ACC112 (cell line): ENCODE data around the gene C5orf15.

ENCODE experiments used
- H2AFZ ChIP-seq: fragments of 200-600 bp; sonication (generic); one replicate; pipeline ENCODE4 v1.6.0; 2017; ENCODE audit warnings: antibody characterized with exemption, low read length; ENCODE audit not compliant: unreplicated experiment
- H3K27ac ChIP-seq: fragments of 200-600 bp; sonication (generic); 2 replicates; pipeline ENCODE4 v1.5.1; 2014; ENCODE audit warnings: low read depth, mild to moderate bottlenecking, antibody characterized with exemption, low read length, moderate library complexity
- H3K27me3 ChIP-seq: fragments of 200-600 bp; sonication (generic); 2 replicates; pipeline ENCODE4 v1.6.1; 2014; ENCODE audit warnings: mild to moderate bottlenecking, antibody characterized with exemption, low read length, moderate library complexity, mixed read lengths; ENCODE audit not compliant: insufficient read depth
- H3K36me3 ChIP-seq: fragments of 200-600 bp; sonication (generic); 2 replicates; pipeline ENCODE4 v1.6.1; 2016; ENCODE audit warnings: mild to moderate bottlenecking, antibody characterized with exemption, low read length, moderate library complexity, mixed read lengths; ENCODE audit not compliant: insufficient read depth
- H3K4me1 ChIP-seq: fragments of 200-600 bp; sonication (generic); one replicate; pipeline ENCODE4 v1.6.1; 2016; ENCODE audit warnings: low read length, mixed read lengths; ENCODE audit not compliant: insufficient read depth, unreplicated experiment, control insufficient read depth
- H3K4me3 ChIP-seq: fragments of 200-600 bp; sonication (generic); 2 replicates; pipeline ENCODE4 v1.5.1; 2014; ENCODE audit warnings: mild to moderate bottlenecking, low read depth, low read length
- H3K79me2 ChIP-seq: fragments of 200-600 bp; sonication (generic); one replicate; pipeline ENCODE4 v1.6.0; 2016; ENCODE audit warnings: low read length; ENCODE audit not compliant: control insufficient read depth, unreplicated experiment, insufficient read depth

Gene C5orf15

DNA sequence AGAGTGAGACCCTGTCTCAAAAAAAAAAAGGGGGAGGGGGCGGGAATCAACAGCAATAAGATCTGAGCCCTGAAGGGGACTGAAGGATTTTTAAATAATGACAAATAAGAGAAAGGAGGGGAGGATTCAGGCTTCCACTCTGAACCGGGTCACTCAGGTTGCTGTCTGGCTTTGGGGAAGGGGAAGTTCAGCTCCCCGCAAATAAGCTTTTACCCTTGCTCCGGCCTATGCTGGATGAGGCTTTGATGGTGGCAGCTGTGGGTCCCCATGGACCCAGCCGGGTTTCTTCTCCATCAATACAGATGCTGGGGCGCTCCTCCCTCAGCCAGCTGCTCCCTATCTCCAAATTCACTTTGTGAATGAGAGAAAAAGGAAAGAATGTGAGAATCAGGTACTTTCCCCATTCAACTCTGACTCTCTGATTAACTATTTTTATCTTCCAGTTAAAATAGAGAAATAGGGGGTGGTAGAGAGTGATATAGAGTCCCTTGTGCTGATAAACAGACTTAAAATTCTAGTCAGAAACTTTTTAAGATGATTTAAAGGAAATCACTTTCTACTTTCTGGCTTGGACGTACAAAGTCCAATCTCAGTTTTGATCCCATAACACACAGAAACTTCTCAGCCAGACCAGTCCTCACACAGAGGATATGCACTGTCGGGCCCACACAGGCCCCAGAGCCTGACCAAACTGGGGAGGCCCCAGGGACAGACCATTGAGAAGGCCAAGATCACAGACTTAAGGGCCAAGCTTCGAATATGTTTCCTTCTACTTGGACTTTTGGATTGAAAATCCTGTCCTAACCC lies 39.6 kb downstream of the C5orf15 start:
- Histone ChIP-seq H3K27me3 (peaks cover 8% of the 10 kb centered on the region), H3K27ac (no peak overlapping the region), H3K4me1 (peaks cover 13% of the 10 kb centered on the region), H2AFZ (no peak overlapping the region), H3K79me2 (no peaks in the 10 kb centered on the region), H3K4me3 (no peak overlapping the region), H3K36me3 (no peaks in the 10 kb centered on the region)

DNA sequence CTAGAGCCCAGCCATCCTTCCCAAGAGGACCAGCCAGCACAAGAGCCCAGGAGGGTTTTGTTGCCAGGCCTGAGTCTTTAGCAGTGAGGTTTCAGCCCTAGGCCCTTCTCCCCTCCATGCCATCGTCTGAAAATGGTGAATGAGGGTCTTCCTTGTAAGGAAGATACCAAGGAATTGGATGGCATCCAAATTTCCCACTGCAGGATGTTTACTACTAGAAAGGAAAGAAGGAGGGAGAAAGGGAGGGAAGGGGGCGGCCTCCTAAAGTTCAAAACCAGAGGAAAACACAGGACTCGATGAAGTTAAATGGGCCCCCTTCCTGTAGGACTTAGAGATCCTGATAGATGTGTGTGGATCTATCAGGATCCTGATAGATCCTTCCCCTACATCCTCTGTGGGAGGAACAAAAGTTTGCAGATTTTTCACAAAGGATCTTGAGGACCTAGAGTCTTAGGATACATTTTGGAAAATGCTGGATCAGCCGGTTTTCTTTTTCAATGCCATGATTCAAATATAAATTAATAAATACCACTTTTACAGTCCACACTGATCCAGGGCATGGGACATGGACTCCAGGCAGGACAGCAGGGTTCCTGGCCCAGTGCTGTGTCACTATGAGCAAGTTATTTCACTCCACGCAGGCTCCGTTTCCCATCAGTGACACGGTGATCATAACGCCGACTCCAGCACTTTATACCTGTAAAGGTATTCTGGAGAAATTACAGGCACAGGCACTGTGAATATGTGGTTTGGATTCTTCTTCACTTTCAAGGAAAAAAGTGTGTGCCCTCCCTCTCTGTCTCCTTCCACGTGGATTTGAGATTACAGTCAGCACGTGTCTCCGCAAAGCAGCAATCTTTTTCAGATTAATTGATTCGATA lies 40.9 kb downstream of the C5orf15 start:
- H3K27ac ChIP-seq, result no peak overlapping the region
- peaks cover 9% of the 10 kb centered on the region for H3K27me3 ChIP-seq
- H2AFZ ChIP-seq, result no peak overlapping the region
- H3K36me3 ChIP-seq, result no peaks in the 10 kb centered on the region
- no peaks in the 10 kb centered on the region for H3K79me2 ChIP-seq
- no peak overlapping the region for H3K4me3 ChIP-seq
- peaks cover 13% of the 10 kb centered on the region for H3K4me1 ChIP-seq

DNA sequence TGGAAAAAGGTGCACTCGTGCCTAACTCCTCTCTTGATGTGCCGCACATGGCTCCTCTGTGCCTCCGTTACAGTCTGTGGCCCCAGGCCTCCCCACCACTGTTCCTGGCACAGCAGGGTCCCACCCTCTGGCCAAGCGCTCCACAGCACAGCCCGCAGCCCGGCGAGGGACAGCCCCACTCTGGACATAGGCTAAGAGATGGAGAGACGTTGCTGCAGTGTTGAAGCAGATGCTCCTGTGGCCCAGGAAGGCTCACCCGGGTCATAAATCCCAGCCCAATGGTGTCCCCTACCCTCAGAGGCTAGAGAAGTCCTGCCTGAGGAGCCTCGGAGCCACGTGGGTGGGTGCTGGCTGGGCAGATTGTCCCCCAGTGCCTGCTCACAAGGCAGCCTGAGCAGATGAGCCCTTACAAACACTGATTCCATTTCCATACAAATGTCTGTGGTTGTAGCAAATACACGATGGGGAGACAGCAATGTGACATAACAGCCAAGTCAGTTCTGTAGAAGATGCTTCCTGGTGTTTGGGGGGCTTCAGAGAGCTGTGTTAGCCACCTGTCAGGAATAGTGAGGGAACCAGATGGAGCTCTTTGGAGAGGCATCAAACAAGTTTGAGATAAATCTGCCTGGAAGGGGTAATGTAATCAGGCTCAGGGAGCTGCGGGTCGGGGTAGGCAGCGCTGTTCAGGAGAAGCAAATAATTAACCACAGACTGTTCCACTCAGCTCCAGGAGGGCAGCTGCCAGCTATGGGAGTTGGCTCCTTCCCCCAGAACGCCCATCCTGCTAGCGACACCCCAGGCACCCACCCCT lies 41.7 kb downstream of the C5orf15 start:
- H2AFZ ChIP-seq, result no peak overlapping the region
- no peak overlapping the region for H3K27ac ChIP-seq
- no peaks in the 10 kb centered on the region for H3K79me2 ChIP-seq
- H3K4me1 ChIP-seq, result peaks cover 13% of the 10 kb centered on the region
- no peaks in the 10 kb centered on the region for H3K36me3 ChIP-seq
- no peak overlapping the region for H3K4me3 ChIP-seq
- H3K27me3 ChIP-seq, result peaks cover 9% of the 10 kb centered on the region

DNA sequence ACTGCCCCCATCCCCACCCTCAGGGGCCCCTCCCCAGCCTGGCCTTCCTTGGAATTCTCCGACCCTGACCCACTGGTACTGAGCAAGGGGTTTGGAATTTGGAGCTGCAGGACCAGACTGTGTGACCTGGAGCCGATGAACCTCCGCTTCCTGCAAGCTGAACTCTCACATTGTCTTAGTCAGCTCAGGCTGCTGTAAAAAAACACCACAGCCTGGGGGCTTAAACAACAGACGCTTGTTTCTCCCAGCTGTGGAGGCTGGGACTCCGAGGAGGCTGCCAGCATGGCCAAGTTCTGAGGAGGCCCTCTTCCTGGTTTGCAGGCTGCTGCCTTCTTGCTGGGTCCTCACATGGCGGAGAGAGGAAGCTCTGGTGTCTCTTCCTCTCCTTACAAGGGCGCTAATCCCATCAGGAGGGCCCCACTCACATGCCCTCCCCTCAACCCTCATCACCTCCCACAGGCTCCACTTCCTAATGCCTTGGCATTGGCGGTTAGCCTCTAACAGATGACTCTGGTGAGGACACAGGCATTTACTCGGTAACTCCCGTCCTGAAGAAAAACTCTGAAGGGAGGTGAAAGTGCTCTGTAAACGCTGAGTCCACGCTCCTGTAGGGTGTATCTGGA lies 42.4 kb downstream of the C5orf15 start:
- Histone ChIP-seq H3K4me1 (peaks cover 13% of the 10 kb centered on the region), H3K4me3 (no peak overlapping the region), H3K27me3 (peaks cover 9% of the 10 kb centered on the region), H3K36me3 (no peaks in the 10 kb centered on the region), H2AFZ (no peak overlapping the region), H3K27ac (no peak overlapping the region), H3K79me2 (no peaks in the 10 kb centered on the region)

DNA sequence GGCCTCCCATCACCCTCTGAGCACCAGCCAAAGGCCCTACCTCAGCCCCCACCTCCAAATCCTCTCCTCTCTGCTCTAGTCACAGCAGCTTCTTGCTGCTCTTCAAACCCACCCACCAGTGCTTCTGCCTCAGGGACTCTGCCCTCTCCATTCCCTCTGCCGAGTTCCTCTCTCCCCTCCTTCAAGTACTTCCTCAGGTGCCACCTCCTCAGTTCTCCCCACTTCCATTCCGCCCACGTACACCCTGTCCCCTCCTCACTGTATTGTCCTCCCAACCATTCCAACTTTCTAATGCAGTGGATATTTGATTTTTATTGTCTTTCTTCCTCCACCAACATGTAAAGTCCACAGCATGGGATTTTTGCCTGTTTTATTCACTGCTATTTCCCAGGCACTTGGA lies 43.2 kb downstream of the C5orf15 start:
- Histone ChIP-seq H3K27ac (no peak overlapping the region), H3K79me2 (no peaks in the 10 kb centered on the region), H3K27me3 (peaks cover 9% of the 10 kb centered on the region), H2AFZ (no peak overlapping the region), H3K4me1 (peaks cover 9% of the 10 kb centered on the region), H3K4me3 (no peak overlapping the region), H3K36me3 (no peaks in the 10 kb centered on the region)

DNA sequence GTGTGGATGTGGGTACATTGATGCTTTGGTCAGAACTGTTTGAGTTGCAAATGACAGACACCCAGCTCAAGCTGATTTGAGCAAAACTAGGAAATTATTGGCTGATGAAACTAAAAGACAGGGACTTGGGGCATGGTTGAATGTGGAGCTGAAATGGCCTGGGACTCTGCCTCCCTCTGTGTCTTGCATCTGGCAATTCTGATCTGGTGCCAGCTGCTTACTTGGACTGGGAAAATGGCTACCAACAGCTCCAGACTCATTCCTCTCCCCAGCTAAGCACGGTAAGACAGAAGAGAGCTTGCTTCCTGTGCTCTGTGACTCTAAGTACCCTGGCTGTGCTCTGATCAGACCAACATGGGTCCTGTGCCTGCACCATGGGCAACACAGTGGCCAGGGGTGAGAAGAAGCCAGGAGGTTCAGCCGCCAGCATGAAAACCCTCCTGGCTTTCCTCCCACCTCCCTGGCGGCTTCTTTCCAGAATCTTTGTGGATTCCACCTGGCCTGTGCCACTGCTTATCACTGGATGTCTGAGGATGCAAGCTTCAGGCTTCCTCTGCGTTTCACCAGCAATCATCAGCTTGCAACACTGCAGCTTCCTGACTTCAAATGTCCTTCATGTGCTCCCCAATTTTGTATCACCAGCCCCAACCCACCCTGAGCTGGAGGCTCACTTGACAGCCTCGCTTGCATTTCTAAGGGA lies 44.1 kb downstream of the C5orf15 start:
- H3K4me1 ChIP-seq, result no peaks in the 10 kb centered on the region
- no peaks in the 10 kb centered on the region for H3K79me2 ChIP-seq
- H3K4me3 ChIP-seq, result no peak overlapping the region
- H3K27me3 ChIP-seq, result peaks cover 9% of the 10 kb centered on the region
- H3K36me3 ChIP-seq, result no peaks in the 10 kb centered on the region
- no peak overlapping the region for H2AFZ ChIP-seq
- no peak overlapping the region for H3K27ac ChIP-seq

DNA sequence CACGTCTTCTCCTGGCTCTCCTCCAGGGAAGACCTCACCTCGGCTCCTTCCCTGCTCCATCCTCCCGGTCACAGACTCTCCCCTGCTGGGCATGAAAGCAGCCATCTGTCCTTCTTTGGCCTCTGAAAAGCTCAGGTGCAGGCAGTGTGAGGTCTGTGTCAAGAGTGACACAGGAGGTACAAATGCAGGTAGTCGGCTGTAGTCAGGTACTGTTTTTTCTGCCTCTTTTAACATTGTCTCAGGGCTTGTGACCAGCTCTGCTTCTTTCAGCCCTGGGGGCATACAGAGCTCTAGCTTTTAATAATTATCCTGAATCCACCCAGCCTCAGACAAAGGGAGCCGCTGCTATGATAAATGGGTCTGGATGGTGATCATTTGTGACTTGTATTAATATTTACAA lies 46.4 kb downstream of the C5orf15 start:
- H3K4me1 ChIP-seq, result no peaks in the 10 kb centered on the region
- H2AFZ ChIP-seq, result no peak overlapping the region
- H3K27ac ChIP-seq, result no peak overlapping the region

DNA sequence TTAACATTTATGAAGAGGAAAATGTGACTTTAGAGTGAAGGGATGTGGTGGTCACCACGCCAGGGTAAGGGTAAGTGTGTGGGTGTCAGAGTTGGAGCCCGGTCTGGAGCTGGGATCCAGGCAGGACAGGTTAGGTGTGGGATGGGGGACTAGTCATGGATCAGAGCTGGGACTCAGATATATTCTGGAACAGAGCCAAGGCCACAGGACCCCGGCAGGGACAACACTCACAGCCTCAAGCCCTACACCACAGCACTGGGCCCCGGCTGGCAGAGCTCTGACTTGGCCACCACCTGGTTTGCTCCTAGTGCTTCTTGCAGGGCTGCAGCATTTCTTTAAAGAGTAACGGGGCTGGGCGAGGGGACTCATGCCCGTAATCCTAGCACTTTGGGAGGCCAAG lies 47.4 kb downstream of the C5orf15 start:
- H3K36me3 ChIP-seq, result no peaks in the 10 kb centered on the region
- H3K4me3 ChIP-seq, result no peak overlapping the region
- H3K27ac ChIP-seq, result no peak overlapping the region
- no peaks in the 10 kb centered on the region for H3K4me1 ChIP-seq
- H3K27me3 ChIP-seq, result peaks cover 9% of the 10 kb centered on the region
- no peaks in the 10 kb centered on the region for H3K79me2 ChIP-seq
- H2AFZ ChIP-seq, result no peak overlapping the region

More for the DNA sequence above, 46.4 kb downstream of the C5orf15 start:
- Histone ChIP-seq H3K27me3 (peaks cover 9% of the 10 kb centered on the region), H3K36me3 (no peaks in the 10 kb centered on the region), H3K79me2 (no peaks in the 10 kb centered on the region), H3K4me3 (no peak overlapping the region)

DNA sequence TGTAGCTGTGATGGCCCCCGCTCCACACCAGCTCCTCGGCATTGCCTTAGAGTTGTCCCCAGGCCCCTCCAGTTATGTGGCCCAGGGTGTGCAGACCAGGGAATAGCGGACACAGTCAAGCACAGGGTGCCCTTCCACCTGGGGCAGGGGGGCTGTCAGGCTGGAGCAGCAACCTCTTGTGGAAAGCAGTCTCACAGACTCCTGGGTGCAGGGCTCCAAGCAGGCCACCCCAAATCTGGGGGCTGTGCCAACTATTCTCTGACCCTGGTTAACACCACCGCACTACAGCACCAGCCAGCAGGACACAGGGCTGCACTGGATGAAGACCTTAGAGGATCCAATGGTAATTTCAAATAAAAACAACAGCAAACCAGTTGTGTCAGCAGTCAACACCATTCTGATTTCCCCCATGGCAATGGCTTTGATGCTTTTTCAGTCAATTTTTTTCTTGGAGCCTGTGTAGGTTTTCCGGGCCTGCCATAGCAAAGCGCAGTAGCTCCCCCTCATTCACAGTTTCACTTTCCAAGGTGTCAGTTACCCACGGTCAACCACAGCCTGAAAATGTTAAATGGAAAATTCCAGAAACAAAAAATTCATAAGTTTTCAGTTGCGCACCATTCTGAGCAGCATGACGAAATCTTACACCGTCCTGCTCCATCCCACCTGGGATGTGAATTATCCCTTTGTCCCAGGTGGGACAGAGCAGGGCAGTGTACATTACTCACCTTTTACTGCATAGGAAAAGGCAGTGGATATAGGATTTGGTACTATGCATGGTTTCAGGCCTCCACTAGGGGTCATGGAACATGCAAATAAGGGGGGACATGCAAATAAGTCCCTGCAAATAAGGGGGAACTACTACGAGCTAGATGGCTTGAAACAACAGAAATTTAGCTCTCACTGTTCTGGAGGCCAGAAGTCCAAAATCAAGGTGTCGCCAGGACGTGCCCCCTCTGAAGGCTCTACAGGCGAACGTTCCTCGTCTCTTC lies 49.0 kb downstream of the C5orf15 start:
- Histone ChIP-seq H3K36me3 (no peaks in the 10 kb centered on the region), H3K27ac (no peak overlapping the region), H3K79me2 (no peaks in the 10 kb centered on the region), H3K4me3 (no peak overlapping the region), H2AFZ (no peak overlapping the region), H3K4me1 (no peaks in the 10 kb centered on the region), H3K27me3 (peaks cover 5% of the 10 kb centered on the region; the same call in 1 of the 2 replicates)
